Measurements from ENCODE around the gene ALG12. TPM values are rescaled to one million over a fixed set of nuclear protein-coding genes. Genes with fewer than 3 reads are reported as not detected.
"Not testable (repeated sequence)": the region's sequence is repeated elsewhere in the genome, so short reads cannot be mapped to it uniquely, and the experiment has no call there.

ALG12 gene
- total RNA-seq, 1 experiment from 2014 or later: 18.2 TPM

GRCh38 chr22:49948116-49948957 is 30.1 kb upstream of the ALG12 start:
- no peaks in the 10 kb centered on the region for H3K9me3 Mint-ChIP-seq (ENCODE audit: unreplicated experiment)
- peaks cover 22% of the 10 kb centered on the region for H3K4me1 Mint-ChIP-seq (ENCODE audit: insufficient read depth, unreplicated experiment)
- intact Hi-C loops (cut with micrococcal nuclease): no loop called here
- no peaks in the 10 kb centered on the region for H3K27me3 Mint-ChIP-seq (ENCODE audit: insufficient read depth, unreplicated experiment)
- H3K36me3 Mint-ChIP-seq (ENCODE audit: insufficient read depth, unreplicated experiment): no peaks in the 10 kb centered on the region
- peak; percentile 38 for DNase-seq (ENCODE audit: unreplicated experiment)
- no peak for TF ChIP-seq CTCF (IDR thresholded peaks at IDR 0.05; ENCODE audit: unreplicated experiment)
- BruUV-seq (replicated peaks): TSS peak; percentile 56
- ChIA-PET POLR2A (interaction anchor here (0.6 to 6.2 kb wide), 7 partner anchors 9 to 79 kb away, joined by 3 to 55 read pairs (median 8); partner anchors contain the start of gene PIM3), CTCF (interaction anchor here (0.6 to 4.2 kb wide), 5 partner anchors 13 to 442 kb away, joined by 3 to 16 read pairs (median 3); no protein-coding TSS in a partner anchor)
- H3K4me3 Mint-ChIP-seq (ENCODE audit: unreplicated experiment): peak overlapping the region; percentile 76
- H3K27ac Mint-ChIP-seq (ENCODE audit: low read depth, unreplicated experiment): peak overlapping the region; percentile 84

GRCh38 chr22:49947296-49947622 is 29.0 kb upstream of the ALG12 start:
- DNase-seq (ENCODE audit: unreplicated experiment): no peak
- Mint-ChIP-seq H3K9me3 (ENCODE audit: unreplicated experiment) (no peaks in the 10 kb centered on the region), H3K27ac (ENCODE audit: low read depth, unreplicated experiment) (no peak overlapping the region), H3K4me3 (ENCODE audit: unreplicated experiment) (no peak overlapping the region), H3K36me3 (ENCODE audit: insufficient read depth, unreplicated experiment) (no peaks in the 10 kb centered on the region), H3K4me1 (ENCODE audit: insufficient read depth, unreplicated experiment) (peaks cover 18% of the 10 kb centered on the region), H3K27me3 (ENCODE audit: insufficient read depth, unreplicated experiment) (no peaks in the 10 kb centered on the region)
- intact Hi-C loops (cut with micrococcal nuclease): no loop called here
- CTCF ChIA-PET: interaction anchor here (0.6 to 4.2 kb wide), 4 partner anchors 14 to 80 kb away, joined by 3 to 16 read pairs (median 4); no protein-coding TSS in a partner anchor
- no TSS peak for BruUV-seq (replicated peaks)
- POLR2A ChIA-PET: interaction anchor here (0.6 to 6.2 kb wide), 6 partner anchors 8 to 29 kb away, joined by 3 to 55 read pairs (median 8); partner anchors contain the start of gene PIM3
- no peak for TF ChIP-seq CTCF (IDR thresholded peaks at IDR 0.05; ENCODE audit: unreplicated experiment)

GRCh38 chr22:49946612-49947295 is 28.5 kb upstream of the ALG12 start:
- Mint-ChIP-seq H3K9me3 (ENCODE audit: unreplicated experiment) (no peaks in the 10 kb centered on the region), H3K4me1 (ENCODE audit: insufficient read depth, unreplicated experiment) (peaks cover 13% of the 10 kb centered on the region), H3K27ac (ENCODE audit: low read depth, unreplicated experiment) (peak overlapping the region; percentile 49), H3K27me3 (ENCODE audit: insufficient read depth, unreplicated experiment) (no peaks in the 10 kb centered on the region), H3K36me3 (ENCODE audit: insufficient read depth, unreplicated experiment) (no peaks in the 10 kb centered on the region), H3K4me3 (ENCODE audit: unreplicated experiment) (peak overlapping the region; percentile 8)
- TF ChIP-seq CTCF (IDR thresholded peaks at IDR 0.05; ENCODE audit: unreplicated experiment): no peak
- intact Hi-C loops (cut with micrococcal nuclease): no loop called here
- POLR2A ChIA-PET: interaction anchor here (1.1 to 6.2 kb wide), 4 partner anchors 11 to 22 kb away, joined by 4 to 55 read pairs (median 28); partner anchors contain the start of gene PIM3
- DNase-seq (ENCODE audit: unreplicated experiment): no peak
- no TSS peak for BruUV-seq (replicated peaks)
- CTCF ChIA-PET: interaction anchor here (0.6 to 4.2 kb wide), 4 partner anchors 15 to 81 kb away, joined by 3 to 16 read pairs (median 4); no protein-coding TSS in a partner anchor

- H3K4me1 Mint-ChIP-seq (ENCODE audit: insufficient read depth, unreplicated experiment); H3K4me3 Mint-ChIP-seq (ENCODE audit: unreplicated experiment); H3K36me3 Mint-ChIP-seq (ENCODE audit: insufficient read depth, unreplicated experiment); BruUV-seq (replicated peaks); CTCF ChIA-PET; H3K9me3 Mint-ChIP-seq (ENCODE audit: unreplicated experiment); H3K27ac Mint-ChIP-seq (ENCODE audit: low read depth, unreplicated experiment); intact Hi-C loops (cut with micrococcal nuclease); H3K27me3 Mint-ChIP-seq (ENCODE audit: insufficient read depth, unreplicated experiment); DNase-seq (ENCODE audit: unreplicated experiment): not testable (repeated sequence)
- POLR2A ChIA-PET: interaction anchor here (2.1 to 4.5 kb wide), 2 partner anchors 9 to 16 kb away, joined by 9 to 55 read pairs; partner anchors contain the start of gene PIM3
Measured at GRCh38 chr22:49945042-49945794, 27.0 kb upstream of the ALG12 start.

Measured in MCF 10A (cell line).